22Rv1 (cell line): Measurements from ENCODE around the gene EBF3.

Experiments
- CTCF ChIP-seq: fragments of 450-650 bp; IDR thresholded peaks from 2 replicates; pipeline ENCODE4 v1.5.1; 2017; ENCODE audit warnings: mild to moderate bottlenecking
- ZFX ChIP-seq: fragments of 450-650 bp; IDR thresholded peaks from 2 replicates; pipeline ENCODE4 v1.6.1; 2017; ENCODE audit warnings: antibody characterized with exemption, borderline replicate concordance

- TF ChIP-seq CTCF (no peak), ZFX (no peak)
Observed at GRCh38 chr10:129993621-129994020, 29.5 kb upstream of the EBF3 start.
